ENCODE data around the gene CFAP46. TPM values are rescaled to one million over a fixed set of nuclear protein-coding genes. Genes with fewer than 3 reads are reported as not detected.

The CFAP46 gene
- total and polyA plus RNA-seq, 2 of the 8 experiments (the other 6 are each of a cell fraction or from before 2014, with no cell fraction given) = 2.6 to 4.8 TPM

GRCh38 chr10:132786884-132787494 is 155.4 kb downstream of the CFAP46 start:
- CTCF ChIA-PET (ENCODE audit: partially characterized antibody) = no interaction called here
- Histone ChIP-seq H2BK20ac (ENCODE audit: low read length) (no peak overlapping the region), H4K5ac (ENCODE audit: insufficient read length, low read depth, low read length) (no peak overlapping the region), H3K4me3 (ENCODE audit: extremely low read depth in 1 of 4, insufficient read depth in 2 of 4, low read depth in 3 of 4, low read length in 4 of 4) (peak overlapping the region in 3 of 4 experiments; percentile 14 to 62 (median 18); a peak in 4 of 8 replicates), H3K14ac (ENCODE audit: insufficient read length) (no peak overlapping the region), H3K4me1 (replicated peaks in 1 of 4; ENCODE audit: control insufficient read depth in 3 of 4, insufficient read depth in 4 of 4, low read length in 3 of 4) (peaks cover 0 to 29% (median 12%) of the 10 kb centered on the region in 4 experiments; a peak in 6 of 7 replicates), H3K23ac (ENCODE audit: insufficient read length) (no peak overlapping the region), H2BK12ac (ENCODE audit: low read depth, low read length) (no peak overlapping the region), H2BK15ac (ENCODE audit: low read length) (no peak overlapping the region), H3K56ac (replicated peaks; ENCODE audit: insufficient read length, low read depth, low read length) (no peak overlapping the region), H3K79me2 (ENCODE audit: control insufficient read depth in 1 of 2, insufficient read depth in 2 of 2, low read length in 2 of 2) (no peaks in the 10 kb centered on the region), H3K27ac (ENCODE audit: low read depth, low read length) (no peak overlapping the region), H3K9ac (replicated peaks in 1 of 4; ENCODE audit: extremely low read depth in 1 of 4, low read depth in 3 of 4, low read length in 3 of 4) (no peak overlapping the region), H4K8ac (ENCODE audit: extremely low read depth, insufficient read depth, low read length) (no peak overlapping the region; the same call in 1 of the 2 replicates), H4K20me1 (replicated peaks in 1 of 2; ENCODE audit: control insufficient read depth in 1 of 2, insufficient read depth in 2 of 2, low read length in 2 of 2) (peaks cover 5 to 13% of the 10 kb centered on the region in 2 experiments), H3K23me2 (ENCODE audit: low read depth, low read length) (peaks cover 7% of the 10 kb centered on the region; the same call in 1 of the 2 replicates), H2BK120ac (replicated peaks; ENCODE audit: low read depth, low read length) (no peak overlapping the region), H4K91ac (replicated peaks; ENCODE audit: insufficient read length, low read length) (no peak overlapping the region), H2AK5ac (ENCODE audit: low read depth, low read length) (no peak overlapping the region), H2BK5ac (ENCODE audit: low read depth, low read length) (no peak overlapping the region), H2AFZ (ENCODE audit: low read length) (no peak overlapping the region), H3K27me3 (replicated peaks in 1 of 4; ENCODE audit: control insufficient read depth in 3 of 4, extremely low read depth in 1 of 4, insufficient read depth in 3 of 4, low read length in 3 of 4) (peaks cover 75 to 88% (median 87%) of the 10 kb centered on the region in 4 experiments), H3K4ac (replicated peaks; ENCODE audit: insufficient read length, low read depth, low read length) (no peak overlapping the region), H3K36me3 (ENCODE audit: control insufficient read depth in 2 of 4, insufficient read depth in 4 of 4, low read length in 3 of 4) (peaks cover 0 to 28% (median 0%) of the 10 kb centered on the region in 4 experiments; a peak in 2 of 8 replicates), H3K9me3 (ENCODE audit: insufficient read depth in 2 of 2, low read depth in 1 of 2, low read length in 1 of 2) (no peaks in the 10 kb centered on the region; a peak in 1 of 4 replicates), H3K79me1 (ENCODE audit: low read depth, low read length) (no peaks in the 10 kb centered on the region), H3K18ac (ENCODE audit: extremely low read depth, low read length) (peak overlapping the region; percentile 32), H3K4me2 (ENCODE audit: insufficient read depth in 1 of 2, low read depth in 2 of 2, low read length in 2 of 2) (peak overlapping the region; percentile 46 to 78)
- FAIRE-seq (no peak), DNase-seq (ENCODE audit: low read depth in 1 of 2, low spot score in 2 of 2) (no peak)
- POLR2A ChIA-PET (ENCODE audit: partially characterized antibody) = no interaction called here
- 11% methylated on average over 44 of the region's 80 CpGs; no CpG with 5 or more reads in 1 of the 2 experiments for WGBS, 2 experiments (ENCODE audit: extremely low coverage in 1 of 2, insufficient coverage in 1 of 2, insufficient read length in 1 of 2, insufficient replicate concordance in 2 of 2, low coverage in 1 of 2, low lambda C conversion rate in 2 of 2, missing lambda C conversion rate in 1 of 2)
- TF ChIP-seq GABPA (IDR thresholded peaks at IDR 0.05; ENCODE audit: borderline replicate concordance, insufficient read depth, low read length) (no peak), PHF8 (conservative IDR thresholded peaks at IDR 0.05; ENCODE audit: low read depth, low read length) (no peak), TAF7 (optimal IDR thresholded peaks at IDR 0.05; ENCODE audit: borderline replicate concordance, low read depth, low read length) (no peak), KDM4A (IDR thresholded peaks at IDR 0.05; ENCODE audit: low read depth, low read length, severe bottlenecking) (peak; percentile 48), SIX5 (IDR thresholded peaks at IDR 0.05; ENCODE audit: low read depth, low read length) (no peak), TBP (IDR thresholded peaks at IDR 0.05; ENCODE audit: low read depth, low read length) (no peak), CHD1 (IDR thresholded peaks at IDR 0.05; ENCODE audit: low read depth, low read length) (no peak), TAF1 (IDR thresholded peaks at IDR 0.05; ENCODE audit: low read depth, low read length) (no peak), SUZ12 (IDR thresholded peaks at IDR 0.05; ENCODE audit: low read length) (peak; percentile 99), EZH2 (IDR thresholded peaks at IDR 0.05; ENCODE audit: low read depth, low read length, severe bottlenecking) (peak; percentile 99), NANOG (IDR thresholded peaks at IDR 0.05; ENCODE audit: insufficient read depth, low read depth, low read length, poor library complexity, severe bottlenecking) (no peak), RXRA (IDR thresholded peaks at IDR 0.05; ENCODE audit: insufficient read depth, low read depth, low read length) (no peak), SIRT6 (IDR thresholded peaks at IDR 0.05; ENCODE audit: low read length) (no peak)
